SK-N-SH treated with all-trans-retinoic acid at 6 μM for 48 hours (cell line): ENCODE results near the gene DNAL4.

Experiments
- ATAC-seq: fragments of 200-7000 bp; cut with Tn5 transposase; 3 replicates; pipeline ENCODE4 v1.9.1; 2020; ENCODE audit warnings: mild to moderate bottlenecking, moderate library complexity
- ARNTL ChIP-seq: fragments of 450-650 bp; formaldehyde crosslinking; IDR thresholded peaks from 2 replicates; pipeline ENCODE4 v1.5.0; 2020; ENCODE audit warnings: low read depth, mild to moderate bottlenecking, moderate library complexity, borderline replicate concordance
- BACH2 ChIP-seq: fragments of 250-450 bp; sonication (Bioruptor Pico); IDR thresholded peaks from 2 replicates; pipeline ENCODE4 v1.9.0; 2021; ENCODE audit warnings: mild to moderate bottlenecking, borderline replicate concordance
- CREB5 ChIP-seq: fragments of 250-450 bp; sonication (Bioruptor Pico); IDR thresholded peaks from 2 replicates; pipeline ENCODE4 v1.5.1; 2020; ENCODE audit warnings: low read depth, mild to moderate bottlenecking, moderate library complexity
- CSDC2 ChIP-seq: fragments of 250-450 bp; sonication (Bioruptor Pico); IDR thresholded peaks from 2 replicates; pipeline ENCODE4 v1.5.0; 2020; ENCODE audit warnings: mild to moderate bottlenecking, moderate library complexity
- CSRNP3 ChIP-seq: fragments of 250-450 bp; sonication (Bioruptor Pico); IDR thresholded peaks from 2 replicates; pipeline ENCODE4 v1.5.1; 2021; ENCODE audit warnings: mild to moderate bottlenecking, moderate library complexity
- ESRRG ChIP-seq: fragments of 250-450 bp; sonication (Bioruptor Pico); IDR thresholded peaks from 2 replicates; pipeline ENCODE4 v1.6.1; 2021; ENCODE audit warnings: mild to moderate bottlenecking
- GLIS3 ChIP-seq: fragments of 250-450 bp; sonication (Bioruptor Pico); IDR thresholded peaks from 2 replicates; pipeline ENCODE4 v1.5.0; 2020; ENCODE audit warnings: mild to moderate bottlenecking, moderate library complexity
- ISL1 ChIP-seq: fragments of 250-450 bp; sonication (Bioruptor Pico); IDR thresholded peaks from 2 replicates; pipeline ENCODE4 v2.1.2; 2022; ENCODE audit warnings: mild to moderate bottlenecking, moderate library complexity
- PATZ1 ChIP-seq: fragments of 250-450 bp; sonication (Bioruptor Pico); IDR thresholded peaks from 2 replicates; pipeline ENCODE4 v1.8.0; 2020; ENCODE audit warnings: mild to moderate bottlenecking, moderate library complexity, borderline replicate concordance
- POU6F1 ChIP-seq: fragments of 250-450 bp; sonication (Bioruptor Pico); IDR thresholded peaks from 2 replicates; pipeline ENCODE4 v1.8.0; 2021; ENCODE audit warnings: low read depth, mild to moderate bottlenecking, moderate library complexity, borderline replicate concordance
- PPARA ChIP-seq: fragments of 250-450 bp; sonication (Bioruptor Pico); IDR thresholded peaks from 2 replicates; pipeline ENCODE4 v1.5.0; 2020; ENCODE audit warnings: mild to moderate bottlenecking, borderline replicate concordance
- SNAI2 ChIP-seq: fragments of 250-450 bp; sonication (Bioruptor Pico); IDR thresholded peaks from 2 replicates; pipeline ENCODE4 v1.5.0; 2020; ENCODE audit warnings: mild to moderate bottlenecking, moderate library complexity
- TSHZ2 ChIP-seq: fragments of 250-450 bp; sonication (Bioruptor Pico); IDR thresholded peaks from 2 replicates; pipeline ENCODE4 v1.5.0; 2020; ENCODE audit warnings: mild to moderate bottlenecking, moderate library complexity
- ZC3H10 ChIP-seq: fragments of 250-450 bp; sonication (Bioruptor Pico); IDR thresholded peaks from 2 replicates; pipeline ENCODE4 v1.5.1; 2021; ENCODE audit warnings: mild to moderate bottlenecking, moderate library complexity
- ZFP3 ChIP-seq: fragments of 250-450 bp; sonication (Bioruptor Pico); IDR thresholded peaks from 2 replicates; pipeline ENCODE4 v1.5.0; 2020; ENCODE audit warnings: mild to moderate bottlenecking, moderate library complexity
- ZNF565 ChIP-seq: fragments of 450-650 bp; formaldehyde crosslinking; conservative IDR thresholded peaks from 2 replicates; pipeline ENCODE4 v1.5.0; 2020; ENCODE audit warnings: low read depth, mild to moderate bottlenecking, moderate library complexity
- ZNF70 ChIP-seq: fragments of 450-650 bp; formaldehyde crosslinking; IDR thresholded peaks from 2 replicates; pipeline ENCODE4 v1.5.0; 2020; ENCODE audit warnings: mild to moderate bottlenecking, moderate library complexity

Gene DNAL4

GRCh38 chr22:38798496-38798895 lies 4.6 kb upstream of the DNAL4 start (continued):
- no peak for TF ChIP-seq TSHZ2

GRCh38 chr22:38796262-38796957 lies 2.5 kb upstream of the DNAL4 start:
- TF ChIP-seq SNAI2 (no peak), ZFP3 (CRISPR knock-in tag) (no peak), TSHZ2 (no peak), ISL1 (CRISPR knock-in tag) (no peak), ZC3H10 (CRISPR knock-in tag) (no peak)
- ATAC-seq = no peak

GRCh38 chr22:38795569-38795968 lies 1.6 kb upstream of the DNAL4 start:
- TF ChIP-seq PPARA = no peak

GRCh38 chr22:38793317-38793716 lies 626 bp downstream of the DNAL4 start:
- TF ChIP-seq ESRRG (no peak), CSRNP3 (CRISPR knock-in tag) (no peak), CREB5 (CRISPR knock-in tag) (no peak), ZNF565 (no peak), GLIS3 (CRISPR knock-in tag) (no peak), BACH2 (no peak), ISL1 (CRISPR knock-in tag) (no peak), TSHZ2 (no peak), ZFP3 (CRISPR knock-in tag) (no peak), ZNF70 (no peak), ZC3H10 (CRISPR knock-in tag) (no peak), PPARA (no peak), SNAI2 (no peak), CSDC2 (CRISPR knock-in tag) (no peak), POU6F1 (CRISPR knock-in tag) (no peak), PATZ1 (CRISPR knock-in tag) (no peak), ARNTL (CRISPR knock-in tag) (no peak)
- no peak for ATAC-seq

More at GRCh38 chr22:38795569-38795968, 1.6 kb upstream of the DNAL4 start:
- no peak for ATAC-seq
